RWPE2 (cell line): Measurements from ENCODE around the gene NUP214.

Source experiments
- ATAC-seq: fragments of 200-7000 bp; cut with Tn5 transposase; 3 replicates; pipeline ENCODE4 v1.9.1; 2021; ENCODE audit warnings: low read depth
- DNase-seq: peaks from one replicate; pipeline ENCODE4 v3.0.0-alpha.2; 2020; ENCODE audit warnings: low spot score
- H3K27ac ChIP-seq: fragments of 450-650 bp; 2 replicates; pipeline ENCODE4 v1.5.1; 2017; ENCODE audit warnings: mild to moderate bottlenecking; ENCODE audit not compliant: poor library complexity, severe bottlenecking
- H3K27me3 ChIP-seq: fragments of 250-450 bp; sonication (Bioruptor Pico); 2 replicates; pipeline ENCODE4 v1.5.1; 2021; ENCODE audit warnings: mild to moderate bottlenecking, moderate library complexity; ENCODE audit not compliant: insufficient read depth, poor library complexity, severe bottlenecking
- H3K36me3 ChIP-seq: fragments of 250-450 bp; sonication (Bioruptor Pico); 2 replicates; pipeline ENCODE4 v1.5.1; 2020; ENCODE audit warnings: low read depth, mild to moderate bottlenecking, moderate library complexity
- H3K4me1 ChIP-seq: fragments of 250-450 bp; sonication (Bioruptor Pico); 2 replicates; pipeline ENCODE4 v1.5.1; 2021; ENCODE audit warnings: mild to moderate bottlenecking, moderate library complexity; ENCODE audit not compliant: insufficient read depth, poor library complexity, severe bottlenecking
- H3K4me3 ChIP-seq: fragments of 250-450 bp; sonication (Bioruptor Pico); 2 replicates; pipeline ENCODE4 v1.5.1; 2021; ENCODE audit warnings: mild to moderate bottlenecking, moderate library complexity; ENCODE audit not compliant: severe bottlenecking
- H3K9me3 ChIP-seq: fragments of 250-450 bp; sonication (Bioruptor Pico); 2 replicates; pipeline ENCODE4 v1.5.1; 2021; ENCODE audit warnings: mild to moderate bottlenecking, moderate library complexity; ENCODE audit not compliant: severe bottlenecking
- TF ChIP-seq, protein P1 (sequence below): fragments of 450-650 bp; IDR thresholded peaks from one replicate; pipeline ENCODE4 v1.5.1; 2017; ENCODE audit warnings: mild to moderate bottlenecking, moderate library complexity; ENCODE audit not compliant: poor library complexity, severe bottlenecking

The NUP214 gene

DNA sequence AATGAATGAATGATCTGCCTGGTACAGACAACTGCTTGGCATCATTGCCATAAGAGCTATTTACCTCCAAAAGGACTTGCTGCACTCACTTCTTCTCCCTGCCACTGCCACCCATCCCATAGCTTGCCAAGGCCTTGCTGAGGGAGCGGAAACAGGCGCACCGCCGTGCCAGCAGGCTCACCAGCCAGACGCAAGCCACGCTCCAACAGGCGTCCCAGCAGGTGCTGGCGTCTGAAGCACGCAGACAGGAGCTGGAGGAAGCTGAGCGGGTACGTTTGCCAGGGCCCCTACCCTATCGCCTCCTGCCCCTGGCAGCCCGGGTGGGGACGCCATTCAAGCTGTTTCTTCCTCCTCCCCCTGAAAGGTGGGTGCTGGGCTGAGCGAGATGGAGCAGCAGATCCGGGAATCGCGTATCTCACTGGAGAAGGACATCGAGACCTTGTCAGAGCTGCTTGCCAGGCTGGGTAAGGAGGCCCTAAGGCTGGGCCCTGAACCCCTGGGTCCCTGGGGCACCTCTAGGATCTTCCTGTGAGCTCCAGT, 38.0 kb upstream of the NUP214 start:
- Histone ChIP-seq H3K4me1 (peaks cover 7% of the 10 kb centered on the region), H3K27me3 (no peaks in the 10 kb centered on the region), H3K4me3 (no peak overlapping the region), H3K27ac (no peak overlapping the region), H3K9me3 (peaks cover 5% of the 10 kb centered on the region), H3K36me3 (no peaks in the 10 kb centered on the region)
- ATAC-seq (no peak), DNase-seq (no peak)
- TF ChIP-seq, protein P1, sequence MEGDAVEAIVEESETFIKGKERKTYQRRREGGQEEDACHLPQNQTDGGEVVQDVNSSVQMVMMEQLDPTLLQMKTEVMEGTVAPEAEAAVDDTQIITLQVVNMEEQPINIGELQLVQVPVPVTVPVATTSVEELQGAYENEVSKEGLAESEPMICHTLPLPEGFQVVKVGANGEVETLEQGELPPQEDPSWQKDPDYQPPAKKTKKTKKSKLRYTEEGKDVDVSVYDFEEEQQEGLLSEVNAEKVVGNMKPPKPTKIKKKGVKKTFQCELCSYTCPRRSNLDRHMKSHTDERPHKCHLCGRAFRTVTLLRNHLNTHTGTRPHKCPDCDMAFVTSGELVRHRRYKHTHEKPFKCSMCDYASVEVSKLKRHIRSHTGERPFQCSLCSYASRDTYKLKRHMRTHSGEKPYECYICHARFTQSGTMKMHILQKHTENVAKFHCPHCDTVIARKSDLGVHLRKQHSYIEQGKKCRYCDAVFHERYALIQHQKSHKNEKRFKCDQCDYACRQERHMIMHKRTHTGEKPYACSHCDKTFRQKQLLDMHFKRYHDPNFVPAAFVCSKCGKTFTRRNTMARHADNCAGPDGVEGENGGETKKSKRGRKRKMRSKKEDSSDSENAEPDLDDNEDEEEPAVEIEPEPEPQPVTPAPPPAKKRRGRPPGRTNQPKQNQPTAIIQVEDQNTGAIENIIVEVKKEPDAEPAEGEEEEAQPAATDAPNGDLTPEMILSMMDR: no peak

DNA sequence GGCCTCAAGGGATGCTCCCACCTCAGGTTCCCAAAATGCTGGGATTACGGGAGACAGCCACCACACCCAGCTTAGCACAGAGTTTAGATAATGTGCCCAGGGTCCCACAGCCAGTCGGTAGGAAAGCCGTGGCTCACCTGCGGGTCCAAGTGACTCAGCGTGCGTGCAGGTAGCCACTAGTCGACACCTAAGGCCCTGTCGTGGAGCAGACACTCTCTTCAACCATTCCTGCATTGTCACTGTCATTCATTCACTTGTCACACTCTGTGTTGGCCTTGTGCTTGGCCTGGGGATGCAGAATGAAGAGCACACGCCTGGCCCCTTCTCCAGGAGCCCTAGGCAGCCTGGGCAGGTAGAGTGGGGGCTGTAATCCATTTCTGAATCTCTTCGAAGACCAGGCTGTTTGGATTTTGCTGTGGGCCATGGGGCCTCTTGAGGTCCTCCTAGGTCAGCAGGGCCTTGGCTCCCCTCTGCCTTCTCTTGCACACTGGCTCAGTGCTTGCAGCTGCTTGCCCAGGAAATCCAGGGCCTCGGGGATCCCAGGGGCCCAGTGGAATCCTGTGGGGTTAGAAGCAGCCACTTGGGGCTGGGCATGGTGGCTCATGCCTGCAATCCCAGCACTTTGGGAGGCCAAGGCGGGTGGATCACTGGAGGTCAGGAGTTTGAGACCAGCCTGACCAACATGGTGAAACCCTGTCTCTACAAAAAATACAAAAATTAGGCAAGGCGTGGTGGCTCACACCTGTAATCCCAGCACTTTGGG, 35.2 kb upstream of the NUP214 start:
- Histone ChIP-seq H3K27me3 (no peaks in the 10 kb centered on the region), H3K9me3 (peaks cover 1% of the 10 kb centered on the region), H3K4me3 (no peak overlapping the region), H3K36me3 (no peaks in the 10 kb centered on the region), H3K4me1 (no peaks in the 10 kb centered on the region), H3K27ac (no peak overlapping the region)
- ATAC-seq (no peak), DNase-seq (no peak)
- TF ChIP-seq, protein P1: no peak

- Histone ChIP-seq H3K4me1 (no peaks in the 10 kb centered on the region), H3K36me3 (no peaks in the 10 kb centered on the region), H3K27me3 (peaks cover 6% of the 10 kb centered on the region), H3K27ac (no peak overlapping the region), H3K4me3 (no peak overlapping the region), H3K9me3 (peaks cover 1% of the 10 kb centered on the region)
- TF ChIP-seq, protein P1: no peak
- DNase-seq: no peak
- ATAC-seq: no peak
These were observed 33.9 kb upstream of the NUP214 start for GRCh38 chr9:131091352-131091992.

DNA sequence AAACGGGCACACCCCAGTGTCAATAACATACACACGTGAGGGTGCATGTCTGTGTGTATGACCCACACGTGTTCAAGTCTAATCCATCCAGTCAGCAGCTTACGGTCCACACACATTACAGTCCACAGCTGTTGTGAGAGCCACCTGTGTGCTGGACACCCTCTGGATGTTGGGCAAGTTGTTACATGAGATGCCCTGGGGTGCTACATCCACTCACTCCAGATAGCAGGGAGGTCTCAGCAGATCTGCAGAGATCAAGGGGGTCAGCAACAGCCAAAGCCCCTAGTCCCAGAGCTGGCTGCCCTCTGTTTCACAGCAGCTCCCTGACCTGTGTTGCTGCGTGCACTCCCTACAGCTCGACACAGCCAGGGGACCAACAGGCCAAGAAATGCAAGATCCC, 33.4 kb upstream of the NUP214 start:
- peaks cover 6% of the 10 kb centered on the region for H3K27me3 ChIP-seq
- no peaks in the 10 kb centered on the region for H3K4me1 ChIP-seq
- ATAC-seq (no peak), DNase-seq (no peak)
- peaks cover 1% of the 10 kb centered on the region for H3K9me3 ChIP-seq
- TF ChIP-seq, protein P1: no peak
- H3K27ac ChIP-seq: no peak overlapping the region
- H3K36me3 ChIP-seq: no peaks in the 10 kb centered on the region
- H3K4me3 ChIP-seq: no peak overlapping the region
